Keratinocyte (primary cell): Measurements from ENCODE around the gene FAT1.

ENCODE experiments used
- EZH2 ChIP-seq: IDR thresholded peaks from one replicate; pipeline ENCODE4 v1.6.1; 2012; ENCODE audit warnings: inconsistent platforms, mild to moderate bottlenecking, low read length, moderate library complexity
- TF ChIP-seq, protein P1 (sequence below), 3 experiments: IDR thresholded peaks in 1 of 3; conservative IDR thresholded peaks in 1 of 3; optimal IDR thresholded peaks in 1 of 3; 2 replicates in 2 of 3; 3 replicates in 1 of 3; pipeline versions ENCODE3 to v1.5.1; 2011; ENCODE audit warnings: low read length in 3 of 3, mild to moderate bottlenecking in 3 of 3, moderate library complexity in 2 of 3, control low read depth in 1 of 3, inconsistent platforms in 1 of 3; ENCODE audit not compliant: insufficient read depth in 2 of 3; ENCODE audit errors: extremely low read depth in 1 of 3

DNA sequence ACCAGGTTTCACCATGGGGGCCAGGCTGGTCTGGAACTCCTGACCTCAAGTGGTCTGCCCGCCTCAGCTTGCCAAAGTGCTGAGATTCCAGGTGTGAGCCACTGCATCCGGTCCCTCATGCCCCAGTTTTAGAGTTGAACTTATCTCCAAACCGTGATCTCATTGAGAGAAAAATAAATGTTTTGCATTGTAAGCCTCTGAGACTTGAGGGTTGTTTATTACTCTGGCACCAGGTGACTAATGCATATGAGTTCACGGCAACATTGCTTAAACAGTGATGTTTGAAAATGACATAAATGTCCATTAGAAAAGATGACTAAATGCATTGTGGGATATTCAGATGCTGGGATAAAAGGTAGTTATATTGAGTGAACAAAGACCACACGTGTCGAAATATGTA lies 22.9 kb upstream of the FAT1 start:
- TF ChIP-seq, protein P1, sequence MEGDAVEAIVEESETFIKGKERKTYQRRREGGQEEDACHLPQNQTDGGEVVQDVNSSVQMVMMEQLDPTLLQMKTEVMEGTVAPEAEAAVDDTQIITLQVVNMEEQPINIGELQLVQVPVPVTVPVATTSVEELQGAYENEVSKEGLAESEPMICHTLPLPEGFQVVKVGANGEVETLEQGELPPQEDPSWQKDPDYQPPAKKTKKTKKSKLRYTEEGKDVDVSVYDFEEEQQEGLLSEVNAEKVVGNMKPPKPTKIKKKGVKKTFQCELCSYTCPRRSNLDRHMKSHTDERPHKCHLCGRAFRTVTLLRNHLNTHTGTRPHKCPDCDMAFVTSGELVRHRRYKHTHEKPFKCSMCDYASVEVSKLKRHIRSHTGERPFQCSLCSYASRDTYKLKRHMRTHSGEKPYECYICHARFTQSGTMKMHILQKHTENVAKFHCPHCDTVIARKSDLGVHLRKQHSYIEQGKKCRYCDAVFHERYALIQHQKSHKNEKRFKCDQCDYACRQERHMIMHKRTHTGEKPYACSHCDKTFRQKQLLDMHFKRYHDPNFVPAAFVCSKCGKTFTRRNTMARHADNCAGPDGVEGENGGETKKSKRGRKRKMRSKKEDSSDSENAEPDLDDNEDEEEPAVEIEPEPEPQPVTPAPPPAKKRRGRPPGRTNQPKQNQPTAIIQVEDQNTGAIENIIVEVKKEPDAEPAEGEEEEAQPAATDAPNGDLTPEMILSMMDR (optimal IDR thresholded peaks at IDR 0.05 in 1 of 3, IDR thresholded peaks at IDR 0.05 in 1 of 3, conservative IDR thresholded peaks at IDR 0.05 in 1 of 3; ENCODE audit: extremely low read depth in 1 of 3, insufficient read depth in 2 of 3, low read length in 3 of 3), result no peak
- TF ChIP-seq EZH2, result no peak
